GM18508 (cell line): ENCODE results near the gene PHF2.

Experiments
- ATAC-seq: cut with Tn5 transposase; IDR thresholded peaks from one replicate; pipeline ENCODE4 v1.9.1; 2021; ENCODE audit warnings: moderate number of reproducible peaks; ENCODE audit not compliant: insufficient read depth, unreplicated experiment

Gene PHF2

GRCh38 chr9:93598647-93599241 lies 22.4 kb downstream of the PHF2 start:
- ATAC-seq = no peak

- no peak for ATAC-seq
Measured at GRCh38 chr9:93599571-93600403, 23.4 kb downstream of the PHF2 start.

GRCh38 chr9:93600504-93600903 lies 24.1 kb downstream of the PHF2 start:
- ATAC-seq = no peak

GRCh38 chr9:93601063-93601462 lies 24.7 kb downstream of the PHF2 start:
- no peak for ATAC-seq

GRCh38 chr9:93601666-93602065 lies 25.3 kb downstream of the PHF2 start:
- no peak for ATAC-seq

GRCh38 chr9:93603011-93603410 lies 26.6 kb downstream of the PHF2 start:
- ATAC-seq = no peak

- no peak for ATAC-seq
Measured at GRCh38 chr9:93603906-93604326, 27.5 kb downstream of the PHF2 start.

GRCh38 chr9:93606187-93606586 lies 29.8 kb downstream of the PHF2 start:
- no peak for ATAC-seq

- ATAC-seq = no peak
Measured at GRCh38 chr9:93610206-93610605, 33.8 kb downstream of the PHF2 start.

GRCh38 chr9:93612052-93612795 lies 35.8 kb downstream of the PHF2 start:
- no peak for ATAC-seq

- ATAC-seq = no peak
Measured at GRCh38 chr9:93612796-93613154, 36.4 kb downstream of the PHF2 start.

GRCh38 chr9:93613174-93613573 lies 36.8 kb downstream of the PHF2 start:
- ATAC-seq = no peak

- no peak for ATAC-seq
Measured at GRCh38 chr9:93613791-93614190, 37.4 kb downstream of the PHF2 start.

- ATAC-seq = no peak
Measured at GRCh38 chr9:93614830-93615468, 38.6 kb downstream of the PHF2 start.

- ATAC-seq = no peak
Measured at GRCh38 chr9:93616044-93616443, 39.7 kb downstream of the PHF2 start.

- no peak for ATAC-seq
Measured at GRCh38 chr9:93617273-93617672, 40.9 kb downstream of the PHF2 start.

- ATAC-seq = no peak
Measured at GRCh38 chr9:93619272-93619775, 42.9 kb downstream of the PHF2 start.

GRCh38 chr9:93620041-93620506 lies 43.7 kb downstream of the PHF2 start:
- ATAC-seq = no peak

GRCh38 chr9:93620881-93621820 lies 44.8 kb downstream of the PHF2 start:
- no peak for ATAC-seq
